22Rv1 (cell line): Measurements from ENCODE around the gene TMX2.

Source experiments
- CTCF ChIP-seq: fragments of 450-650 bp; IDR thresholded peaks from 2 replicates; pipeline ENCODE4 v1.5.1; 2017; ENCODE audit warnings: mild to moderate bottlenecking
- ZFX ChIP-seq: fragments of 450-650 bp; IDR thresholded peaks from 2 replicates; pipeline ENCODE4 v1.6.1; 2017; ENCODE audit warnings: antibody characterized with exemption, borderline replicate concordance

DNA sequence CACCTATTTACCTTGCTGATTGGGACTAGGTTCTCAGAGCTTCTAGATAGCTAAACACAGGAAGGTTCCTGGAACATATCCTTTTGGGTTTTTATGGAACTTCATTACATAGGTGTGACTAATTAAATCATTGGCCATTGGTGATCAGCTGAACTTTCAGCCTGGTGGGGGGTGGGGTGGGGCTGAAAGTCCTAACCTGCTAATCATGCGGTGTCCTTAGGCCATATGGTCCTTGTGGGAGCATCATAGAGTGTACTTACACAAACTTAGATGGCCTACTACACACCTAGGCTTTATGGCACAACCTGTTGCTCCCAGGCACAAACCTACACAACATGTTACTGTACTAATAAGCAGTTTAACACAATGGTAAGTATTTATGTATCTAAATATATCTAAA lies 20.3 kb downstream of the TMX2 start:
- no peak for TF ChIP-seq CTCF
- no peak for TF ChIP-seq ZFX
